HG03439 (cell line): ENCODE results near the gene CDH22.

Experiments used
- ATAC-seq: cut with Tn5 transposase; IDR thresholded peaks from one replicate; pipeline ENCODE4 v1.9.1; 2021; ENCODE audit warnings: mild to moderate bottlenecking, moderate library complexity; ENCODE audit not compliant: unreplicated experiment

The CDH22 gene

GRCh38 chr20:46272389-46273047 is 35.8 kb downstream of the CDH22 start:
- ATAC-seq: no peak

GRCh38 chr20:46270977-46271744 is 37.1 kb downstream of the CDH22 start:
- no peak for ATAC-seq

GRCh38 chr20:46269372-46269771 is 38.9 kb downstream of the CDH22 start:
- no peak for ATAC-seq

GRCh38 chr20:46268662-46269061 is 39.6 kb downstream of the CDH22 start:
- ATAC-seq: no peak

- ATAC-seq: no peak
These were observed 40.1 kb downstream of the CDH22 start for GRCh38 chr20:46268131-46268614.

GRCh38 chr20:46267108-46268105 is 40.9 kb downstream of the CDH22 start:
- ATAC-seq: no peak

- no peak for ATAC-seq
These were observed 42.8 kb downstream of the CDH22 start for GRCh38 chr20:46265539-46265938.

- ATAC-seq: no peak
These were observed 43.7 kb downstream of the CDH22 start for GRCh38 chr20:46264391-46265266.

GRCh38 chr20:46261456-46262253 is 46.6 kb downstream of the CDH22 start:
- no peak for ATAC-seq

GRCh38 chr20:46260936-46261454 is 47.3 kb downstream of the CDH22 start:
- ATAC-seq: no peak

GRCh38 chr20:46260480-46260879 is 47.8 kb downstream of the CDH22 start:
- no peak for ATAC-seq

- ATAC-seq: no peak
These were observed 48.9 kb downstream of the CDH22 start for GRCh38 chr20:46259260-46259859.

GRCh38 chr20:46257887-46258286 is 50.4 kb downstream of the CDH22 start:
- no peak for ATAC-seq

GRCh38 chr20:46256293-46256692 is 52.0 kb downstream of the CDH22 start:
- ATAC-seq: no peak

GRCh38 chr20:46255440-46256104 is 52.7 kb downstream of the CDH22 start:
- ATAC-seq: no peak

GRCh38 chr20:46253391-46253790 is 54.9 kb downstream of the CDH22 start:
- ATAC-seq: no peak

GRCh38 chr20:46252352-46253091 is 55.8 kb downstream of the CDH22 start:
- no peak for ATAC-seq
